Thyroid gland (tissue), 4 donors: ENCODE results near the gene LRP1-AS. TPM values are rescaled to one million over a fixed set of nuclear protein-coding genes. Genes with fewer than 3 reads are reported as not detected.

Source experiments
- DNase-seq, 2 donors: peaks; one replicate each; pipeline ENCODE4 v3.0.0-alpha.2; 2019
- H3K27ac ChIP-seq, 3 donors: fragments of 200-600 bp; sonication (generic); 1 replicate in 2 of 3; 2 replicates in 1 of 3; pipeline ENCODE4 v1.5.1; 2016 to 2019; ENCODE audit warnings: mild to moderate bottlenecking in 1 of 3, moderate library complexity in 1 of 3
- H3K27me3 ChIP-seq: fragments of 200-600 bp; sonication (generic); one replicate; pipeline ENCODE4 v1.5.1; 2019
- H3K36me3 ChIP-seq, 2 donors: fragments of 200-600 bp; sonication (generic); one replicate each; pipeline ENCODE4 v1.5.1; 2016 to 2019
- H3K4me1 ChIP-seq, 2 donors: fragments of 200-600 bp; sonication (generic); one replicate each; pipeline ENCODE4 v1.5.1; 2017 to 2019
- H3K4me3 ChIP-seq, 3 donors: fragments of 200-600 bp; sonication (generic); replicated peaks in 1 of 3; 1 replicate in 2 of 3; 2 replicates in 1 of 3; pipeline ENCODE4 v1.5.1; 2016; ENCODE audit warnings: mild to moderate bottlenecking in 1 of 3
- H3K9me3 ChIP-seq: fragments of 200-600 bp; sonication (generic); one replicate; pipeline ENCODE4 v1.5.1; 2017
- POLR2A ChIP-seq, 2 donors: fragments of 450-650 bp; IDR thresholded peaks; one replicate each; pipeline ENCODE4 v1.6.1; 2017; ENCODE audit warnings: antibody characterized with exemption in 2 of 2, mild to moderate bottlenecking in 2 of 2, moderate library complexity in 1 of 2
- WGBS, 2 donors: methylation state at CpG; one replicate each; pipeline ENCODE4 v1.1.5; 2017; 5-methylcytosine and 5-hydroxymethylcytosine counted together
- intact Hi-C: fragments of 100-400 bp; cut with DNase I; formaldehyde crosslinking; loops from one replicate; pipeline ENCODE4 v1.15.1; 2023
- total RNA-seq, 4 donors: library from RNA; depleted of rRNA; stranded (reverse); fragments of >200 nt; gene quantifications; one replicate each; pipeline ENCODE4 v1.2.3, GENCODE V29; 2016
- TF ChIP-seq, protein P1 (sequence below), 6 experiments: fragments of 200-600 bp in 3 of 6; fragments of 450-650 bp in 3 of 6; sonication (generic) in 3 of 6; IDR thresholded peaks; one replicate each; pipeline ENCODE4 v1.5.1; 2016 to 2019; ENCODE audit warnings: antibody characterized with exemption in 6 of 6, mild to moderate bottlenecking in 2 of 6, inconsistent platforms in 1 of 6, moderate library complexity in 1 of 6

LRP1-AS gene
- total RNA-seq, 4 donors from 2014 or later = not detected

DNA sequence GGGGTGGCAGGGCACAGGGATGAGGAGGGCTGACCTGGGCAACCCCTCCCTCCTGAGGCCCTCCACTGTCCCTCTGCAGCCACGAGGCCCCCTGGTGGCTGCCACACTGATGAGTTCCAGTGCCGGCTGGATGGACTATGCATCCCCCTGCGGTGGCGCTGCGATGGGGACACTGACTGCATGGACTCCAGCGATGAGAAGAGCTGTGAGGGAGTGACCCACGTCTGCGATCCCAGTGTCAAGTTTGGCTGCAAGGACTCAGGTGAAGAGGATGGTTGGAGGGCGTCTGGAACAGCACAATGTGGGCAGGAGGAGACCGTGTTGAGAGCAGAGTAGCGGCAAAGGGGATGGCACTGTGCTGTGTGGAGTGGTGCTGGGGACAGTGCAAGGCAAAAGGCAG is 25.7 kb upstream of the LRP1-AS start:
- intact Hi-C loops = no loop called here
- WGBS, 2 donors = 72 to 78% methylated on average over 11 of the region's 11 CpGs
- H3K4me3 ChIP-seq = no peak overlapping the region

DNA sequence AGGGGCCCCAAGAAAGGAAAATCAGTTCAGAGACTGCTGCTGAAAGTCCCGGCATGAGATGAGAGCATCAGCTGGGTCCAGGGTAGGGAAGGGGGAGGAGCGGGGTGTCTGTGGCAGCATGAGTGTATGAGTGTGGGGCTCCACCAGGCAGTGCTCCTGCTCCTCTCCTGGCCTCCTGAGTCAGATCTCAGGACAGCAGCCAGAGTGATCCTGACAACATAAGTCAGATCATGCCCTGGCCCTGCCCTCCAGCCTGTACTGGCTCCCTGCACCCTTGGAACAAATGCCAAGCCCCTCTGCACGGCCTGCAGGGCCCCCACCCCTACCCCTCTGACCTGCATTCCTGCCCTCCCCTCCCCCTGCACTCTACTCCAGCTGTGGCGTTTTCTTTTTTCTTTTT is 24.2 kb upstream of the LRP1-AS start:
- Histone ChIP-seq H3K4me1 (no peaks in the 10 kb centered on the region), H3K4me3 (no peak overlapping the region), H3K27ac (no peak overlapping the region), H3K36me3 (peaks cover 21 to 32% of the 10 kb centered on the region in 2 donors), H3K9me3 (no peaks in the 10 kb centered on the region), H3K27me3 (no peaks in the 10 kb centered on the region)
- no peak for DNase-seq
- intact Hi-C loops = no loop called here
- WGBS, 2 donors = 53 to 75% methylated on average over 4 of the region's 4 CpGs
- TF ChIP-seq, protein P1, sequence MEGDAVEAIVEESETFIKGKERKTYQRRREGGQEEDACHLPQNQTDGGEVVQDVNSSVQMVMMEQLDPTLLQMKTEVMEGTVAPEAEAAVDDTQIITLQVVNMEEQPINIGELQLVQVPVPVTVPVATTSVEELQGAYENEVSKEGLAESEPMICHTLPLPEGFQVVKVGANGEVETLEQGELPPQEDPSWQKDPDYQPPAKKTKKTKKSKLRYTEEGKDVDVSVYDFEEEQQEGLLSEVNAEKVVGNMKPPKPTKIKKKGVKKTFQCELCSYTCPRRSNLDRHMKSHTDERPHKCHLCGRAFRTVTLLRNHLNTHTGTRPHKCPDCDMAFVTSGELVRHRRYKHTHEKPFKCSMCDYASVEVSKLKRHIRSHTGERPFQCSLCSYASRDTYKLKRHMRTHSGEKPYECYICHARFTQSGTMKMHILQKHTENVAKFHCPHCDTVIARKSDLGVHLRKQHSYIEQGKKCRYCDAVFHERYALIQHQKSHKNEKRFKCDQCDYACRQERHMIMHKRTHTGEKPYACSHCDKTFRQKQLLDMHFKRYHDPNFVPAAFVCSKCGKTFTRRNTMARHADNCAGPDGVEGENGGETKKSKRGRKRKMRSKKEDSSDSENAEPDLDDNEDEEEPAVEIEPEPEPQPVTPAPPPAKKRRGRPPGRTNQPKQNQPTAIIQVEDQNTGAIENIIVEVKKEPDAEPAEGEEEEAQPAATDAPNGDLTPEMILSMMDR (IDR thresholded peaks at IDR 0.05) = no peak
- no peak for TF ChIP-seq POLR2A (IDR thresholded peaks at IDR 0.05)

More for the DNA sequence above, 25.7 kb upstream of the LRP1-AS start:
- no peaks in the 10 kb centered on the region for H3K9me3 ChIP-seq
- no peak overlapping the region for H3K27ac ChIP-seq
- no peaks in the 10 kb centered on the region for H3K27me3 ChIP-seq
- DNase-seq = no peak
- no peaks in the 10 kb centered on the region for H3K4me1 ChIP-seq
- TF ChIP-seq, protein P1 (IDR thresholded peaks at IDR 0.05) = peak in 4 of 6 experiments; percentile 5 to 35 (median 18)
- TF ChIP-seq POLR2A (IDR thresholded peaks at IDR 0.05) = no peak
- H3K36me3 ChIP-seq = peaks cover 15 to 19% of the 10 kb centered on the region in 2 donors

DNA sequence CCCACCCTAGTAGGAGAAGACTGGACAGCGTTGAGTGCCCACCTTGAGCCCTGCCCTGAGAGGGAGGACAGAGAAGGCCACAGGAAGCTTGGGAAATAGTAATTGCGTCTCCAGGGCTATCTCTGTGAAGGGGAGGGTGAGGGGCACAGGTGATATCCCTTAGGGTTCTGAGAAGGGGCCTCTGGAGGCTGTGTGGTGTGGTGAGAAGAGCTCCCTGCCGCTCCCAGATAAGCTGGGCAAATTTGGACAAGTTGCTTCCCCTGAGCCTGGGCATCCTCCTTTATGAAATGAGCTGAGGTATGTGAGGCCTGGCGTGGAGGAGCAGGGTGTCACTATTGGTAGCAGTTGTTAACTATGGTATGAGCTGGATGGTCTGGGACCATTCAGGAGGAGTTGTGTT is 23.5 kb upstream of the LRP1-AS start:
- Histone ChIP-seq H3K9me3 (no peaks in the 10 kb centered on the region), H3K27ac (no peak overlapping the region), H3K4me1 (no peaks in the 10 kb centered on the region), H3K27me3 (no peaks in the 10 kb centered on the region), H3K4me3 (no peak overlapping the region), H3K36me3 (peaks cover 22 to 37% of the 10 kb centered on the region in 2 donors)
- TF ChIP-seq, protein P1 (IDR thresholded peaks at IDR 0.05) = no peak
- TF ChIP-seq POLR2A (IDR thresholded peaks at IDR 0.05) = no peak
- 83 to 93% methylated on average over 4 of the region's 4 CpGs for WGBS, 2 donors
- no peak for DNase-seq
- intact Hi-C loops = no loop called here

DNA sequence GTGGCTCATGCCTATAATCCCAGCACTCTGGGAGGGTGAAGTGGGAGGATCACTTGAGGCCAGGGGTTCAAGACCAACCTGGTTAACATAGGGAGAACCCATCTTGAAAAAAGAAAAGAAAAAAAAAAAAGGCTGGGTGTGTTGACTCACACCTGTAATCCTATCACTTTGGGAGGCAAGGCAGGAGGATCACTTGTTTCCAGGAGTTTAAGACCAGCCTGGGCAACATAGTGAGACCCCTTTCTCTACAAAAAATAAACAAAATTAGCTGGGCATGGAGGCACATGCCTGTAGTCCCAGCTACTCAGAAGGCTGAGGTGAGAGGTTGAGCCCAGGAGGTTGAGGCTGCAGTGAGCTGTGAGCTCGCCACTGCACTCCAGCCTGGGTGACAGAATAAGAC is 23.0 kb upstream of the LRP1-AS start:
- Histone ChIP-seq H3K9me3 (no peaks in the 10 kb centered on the region), H3K27me3 (no peaks in the 10 kb centered on the region), H3K36me3 (peaks cover 25 to 40% of the 10 kb centered on the region in 2 donors), H3K27ac (no peak overlapping the region), H3K4me3 (no peak overlapping the region), H3K4me1 (no peaks in the 10 kb centered on the region)
- no peak for DNase-seq
- TF ChIP-seq POLR2A (IDR thresholded peaks at IDR 0.05) = no peak
- TF ChIP-seq, protein P1 (IDR thresholded peaks at IDR 0.05) = no peak
- intact Hi-C loops = no loop called here
- 96 to 100% methylated on average over 1 of the region's 1 CpG for WGBS, 2 donors

DNA sequence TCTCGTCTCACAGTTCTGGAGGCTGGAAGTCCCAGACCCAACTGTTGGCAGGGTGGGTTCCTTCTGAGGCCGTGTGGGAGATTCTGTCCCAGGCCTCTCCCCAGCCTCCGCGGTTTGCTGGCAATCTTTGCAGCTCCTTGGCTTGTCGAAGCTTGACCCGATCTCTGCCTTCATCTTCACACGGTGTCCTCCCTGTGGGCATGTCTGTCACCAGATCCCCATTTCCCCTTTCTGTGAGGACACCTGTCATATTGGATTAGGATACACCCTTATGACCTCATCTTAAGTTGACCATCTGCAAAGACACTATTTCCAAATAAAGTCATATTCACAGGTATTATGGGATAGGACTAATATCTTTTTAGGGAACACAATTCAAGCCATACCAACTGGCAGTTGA is 22.6 kb upstream of the LRP1-AS start:
- no peak overlapping the region for H3K27ac ChIP-seq
- H3K4me3 ChIP-seq = no peak overlapping the region
- no peak for DNase-seq
- intact Hi-C loops = no loop called here
- H3K4me1 ChIP-seq = no peaks in the 10 kb centered on the region
- H3K9me3 ChIP-seq = no peaks in the 10 kb centered on the region
- WGBS, 2 donors = 77 to 91% methylated on average over 7 of the region's 7 CpGs
- no peaks in the 10 kb centered on the region for H3K27me3 ChIP-seq
- peaks cover 25 to 40% of the 10 kb centered on the region in 2 donors for H3K36me3 ChIP-seq
- TF ChIP-seq, protein P1 (IDR thresholded peaks at IDR 0.05) = no peak
- no peak for TF ChIP-seq POLR2A (IDR thresholded peaks at IDR 0.05)
